GM06990 (cell line): ENCODE measurements around the gene ZNF763.
"Not testable (repeated sequence)": the region's sequence is repeated elsewhere in the genome, so short reads cannot be mapped to it uniquely, and the experiment has no call there.

ENCODE experiments used
- DNase-seq: peaks from one replicate; pipeline ENCODE4 v3.0.0-alpha.2; 2011; ENCODE audit not compliant: insufficient read length; ENCODE audit errors: extremely low read depth
- H3K27me3 ChIP-seq: replicated peaks from 2 replicates; pipeline ENCODE4 v1.6.0; 2011; ENCODE audit warnings: low read length; ENCODE audit not compliant: control insufficient read depth, insufficient read depth
- H3K36me3 ChIP-seq: 2 replicates; pipeline ENCODE4 v1.5.1; 2011; ENCODE audit warnings: low read length; ENCODE audit not compliant: control insufficient read depth, insufficient read depth
- H3K4me3 ChIP-seq: replicated peaks from 2 replicates; pipeline ENCODE4 v1.5.1; 2011; ENCODE audit warnings: low read depth, mild to moderate bottlenecking, control low read depth, low read length
- TF ChIP-seq, protein P1 (sequence below): IDR thresholded peaks from 2 replicates; pipeline ENCODE4 v1.5.1; 2011; ENCODE audit warnings: low read length, control low read depth, mild to moderate bottlenecking, inconsistent platforms; ENCODE audit not compliant: insufficient read depth, poor library complexity, severe bottlenecking

The ZNF763 gene

DNA sequence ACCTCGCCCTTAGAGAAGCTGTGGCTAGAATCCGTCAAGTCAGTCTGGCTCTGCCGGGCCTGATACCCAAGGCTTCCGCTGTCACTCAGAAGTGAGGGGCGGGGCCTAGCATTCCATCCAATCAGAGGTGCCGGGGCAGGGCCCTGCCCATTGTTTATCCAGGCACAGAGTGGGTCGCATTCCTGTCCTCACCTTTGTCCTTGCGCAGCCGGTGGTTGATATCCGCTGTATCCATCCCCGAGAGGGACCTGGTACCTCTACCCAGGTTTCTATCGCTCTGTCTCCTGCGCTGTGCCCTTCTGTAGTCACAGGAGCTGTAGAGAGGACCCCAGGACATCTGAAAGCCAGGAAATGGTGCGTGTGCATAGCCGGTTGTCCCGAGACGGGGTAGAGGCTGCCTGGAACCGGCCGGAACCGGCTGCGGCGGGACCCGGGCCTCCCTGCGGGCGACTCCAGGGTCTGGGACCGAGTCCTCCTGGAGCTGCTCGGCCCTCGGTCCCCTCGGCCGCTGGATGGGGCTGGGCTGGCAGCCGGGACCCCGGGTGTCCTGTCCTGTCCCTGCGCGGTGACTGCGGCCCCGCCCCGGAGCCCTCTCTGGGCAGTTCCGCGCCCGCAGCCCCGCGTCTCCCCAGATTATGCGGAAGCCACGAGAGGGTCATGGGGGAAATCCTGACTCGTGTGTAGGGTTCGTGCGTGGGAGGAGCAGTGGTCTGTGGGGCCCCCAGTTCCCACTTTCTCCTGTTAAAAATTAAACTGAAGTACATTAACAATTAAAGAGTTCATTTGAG is at the start of gene ZNF763:
TSS of gene ZNF763 (plus strand) at position 183 of the 788 bp plus-strand sequence. CDS start at position 352, 169 bp downstream.
- TF ChIP-seq, protein P1, sequence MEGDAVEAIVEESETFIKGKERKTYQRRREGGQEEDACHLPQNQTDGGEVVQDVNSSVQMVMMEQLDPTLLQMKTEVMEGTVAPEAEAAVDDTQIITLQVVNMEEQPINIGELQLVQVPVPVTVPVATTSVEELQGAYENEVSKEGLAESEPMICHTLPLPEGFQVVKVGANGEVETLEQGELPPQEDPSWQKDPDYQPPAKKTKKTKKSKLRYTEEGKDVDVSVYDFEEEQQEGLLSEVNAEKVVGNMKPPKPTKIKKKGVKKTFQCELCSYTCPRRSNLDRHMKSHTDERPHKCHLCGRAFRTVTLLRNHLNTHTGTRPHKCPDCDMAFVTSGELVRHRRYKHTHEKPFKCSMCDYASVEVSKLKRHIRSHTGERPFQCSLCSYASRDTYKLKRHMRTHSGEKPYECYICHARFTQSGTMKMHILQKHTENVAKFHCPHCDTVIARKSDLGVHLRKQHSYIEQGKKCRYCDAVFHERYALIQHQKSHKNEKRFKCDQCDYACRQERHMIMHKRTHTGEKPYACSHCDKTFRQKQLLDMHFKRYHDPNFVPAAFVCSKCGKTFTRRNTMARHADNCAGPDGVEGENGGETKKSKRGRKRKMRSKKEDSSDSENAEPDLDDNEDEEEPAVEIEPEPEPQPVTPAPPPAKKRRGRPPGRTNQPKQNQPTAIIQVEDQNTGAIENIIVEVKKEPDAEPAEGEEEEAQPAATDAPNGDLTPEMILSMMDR: no peak
- no peaks in the 10 kb centered on the region for H3K36me3 ChIP-seq
- H3K4me3 ChIP-seq: peak within 1 kb of the TSS; percentile 76
- H3K27me3 ChIP-seq: no peaks in the 10 kb centered on the region
- DNase-seq: peak; percentile 84

DNA sequence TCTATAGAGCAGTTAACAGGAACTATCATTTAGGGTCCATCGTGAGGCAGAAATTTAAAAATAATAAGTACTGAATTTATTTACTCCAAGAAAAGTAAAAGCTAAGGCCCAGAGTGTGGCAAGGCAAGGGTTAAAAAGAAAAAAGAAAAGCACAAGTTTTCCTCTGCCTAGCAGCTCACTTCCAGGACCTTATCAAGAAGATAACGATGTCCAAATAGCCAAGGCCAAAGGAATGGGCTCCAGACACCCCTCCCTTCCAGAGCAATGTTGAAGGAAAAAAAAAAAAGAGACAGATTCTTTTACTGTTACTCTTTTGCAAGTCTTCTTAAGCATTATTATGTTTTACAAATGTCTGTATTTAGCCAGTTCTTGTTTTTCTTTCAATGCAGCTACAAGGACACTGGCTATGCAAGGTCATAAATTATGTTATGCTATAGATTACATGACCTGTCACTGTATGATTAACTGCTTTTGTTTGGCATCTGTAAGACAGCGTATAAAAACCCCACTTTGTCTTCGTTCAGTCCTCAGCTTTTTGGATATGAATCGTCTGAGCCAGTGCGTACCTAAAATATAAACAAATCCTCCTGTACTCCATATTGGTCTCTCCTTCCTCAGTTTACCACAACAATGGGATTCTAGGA is 42.9 kb upstream of the ZNF763 start:
- no peaks in the 10 kb centered on the region for H3K27me3 ChIP-seq
- TF ChIP-seq, protein P1: no peak
- H3K4me3 ChIP-seq: no peak overlapping the region
- no peaks in the 10 kb centered on the region for H3K36me3 ChIP-seq
- no peak for DNase-seq

DNA sequence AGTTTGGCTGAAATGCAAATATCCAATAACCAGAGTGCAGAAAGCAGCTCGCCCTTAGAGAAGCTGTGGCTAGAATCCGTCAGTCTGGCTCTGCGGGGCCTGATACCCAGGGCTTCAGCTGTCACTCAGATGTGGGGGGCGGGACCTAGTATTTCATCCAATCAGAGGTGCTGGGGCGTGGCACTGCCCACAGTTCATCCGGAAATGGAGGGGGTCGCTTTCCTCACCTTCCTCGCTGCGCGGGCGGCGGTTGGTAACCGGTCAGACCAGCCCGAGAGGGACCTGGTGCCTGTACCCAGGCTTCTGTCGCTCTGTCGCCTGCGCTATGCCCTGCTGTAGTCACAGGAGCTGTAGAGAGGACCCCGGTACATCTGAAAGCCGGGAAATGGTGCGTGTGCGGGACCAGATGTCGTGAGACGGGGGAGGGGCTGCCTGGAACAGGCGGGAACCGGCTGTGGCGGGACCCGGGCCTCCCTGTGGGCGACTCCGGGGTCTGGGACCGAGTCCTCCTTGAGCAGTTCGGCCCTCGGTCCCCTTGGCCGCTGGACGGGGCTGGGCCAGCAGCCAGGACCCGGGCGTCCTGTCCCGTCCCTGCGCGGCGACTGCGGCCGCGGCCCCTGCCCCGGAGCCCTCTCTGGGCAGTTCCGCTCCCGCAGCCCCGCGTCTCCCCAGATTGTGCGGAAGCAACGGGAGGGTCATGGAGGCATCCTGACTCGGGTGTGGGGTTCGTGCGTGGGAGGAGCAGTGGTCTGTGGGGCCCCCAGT is 39.8 kb upstream of the ZNF763 start, which contains the start of gene ZNF700:
TSS of gene ZNF700 (plus strand) at position 222 of the 765 bp plus-strand sequence. CDS start at position 326, 104 bp downstream.
- peak; percentile 89 for DNase-seq
- TF ChIP-seq, protein P1: no peak
- Histone ChIP-seq H3K36me3 (no peaks in the 10 kb centered on the region), H3K27me3 (no peaks in the 10 kb centered on the region), H3K4me3 (peak within 1 kb of the TSS; percentile 88)

DNA sequence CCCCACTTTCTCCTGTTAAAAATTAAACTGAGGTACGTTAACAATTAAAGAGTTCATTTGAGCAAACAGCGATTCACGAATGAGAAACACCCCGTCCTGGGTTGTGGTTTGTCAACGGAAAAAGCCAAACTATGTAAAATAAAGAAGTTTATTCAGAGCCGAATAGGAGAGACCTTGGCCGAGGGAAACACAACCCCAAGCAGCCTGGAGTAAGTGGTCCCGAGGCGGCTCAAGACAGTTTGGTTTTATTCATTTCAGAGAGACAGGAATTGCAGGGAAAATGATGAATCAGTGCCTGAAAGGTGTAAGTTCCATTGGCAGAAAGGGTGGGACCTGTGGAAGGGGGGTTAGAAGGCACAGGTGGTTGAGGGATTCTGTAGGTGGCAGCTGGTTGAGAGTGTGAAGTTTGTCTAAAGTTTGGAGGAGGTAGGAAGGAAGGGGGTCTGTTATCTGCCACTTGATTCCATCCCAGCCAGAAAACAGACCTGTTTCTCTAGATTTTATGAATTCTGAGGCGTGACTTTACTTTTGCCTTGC is 39.1 kb upstream of the ZNF763 start:
- H3K4me3 ChIP-seq: peak overlapping the region; percentile 88
- H3K36me3 ChIP-seq, H3K27me3 ChIP-seq, DNase-seq: not testable (repeated sequence)

DNA sequence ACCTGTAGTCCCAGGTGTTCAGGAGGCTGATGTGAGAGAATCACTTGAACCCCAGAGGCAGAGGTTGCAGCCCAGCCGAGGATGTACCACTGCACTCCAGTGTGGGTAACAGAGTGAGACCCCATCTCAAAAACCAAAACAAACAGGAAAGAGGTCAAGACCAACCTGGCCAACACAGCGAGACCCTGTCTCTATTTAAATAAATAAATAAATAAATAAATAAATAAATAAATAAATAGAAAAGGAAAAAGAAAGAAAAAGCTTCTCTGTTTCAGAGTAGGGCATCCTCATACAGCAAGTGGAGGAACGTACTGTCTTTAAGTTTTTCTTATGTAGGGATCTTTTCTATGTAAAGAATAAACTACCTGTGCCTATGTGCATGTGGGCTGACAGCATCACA is 37.6 kb upstream of the ZNF763 start:
- H3K4me3 ChIP-seq: no peak overlapping the region
- no peaks in the 10 kb centered on the region for H3K27me3 ChIP-seq
- no peaks in the 10 kb centered on the region for H3K36me3 ChIP-seq
- DNase-seq: no peak
- TF ChIP-seq, protein P1: no peak
